ENCODE data around the gene FXYD1.
A peak's percentile ranks its signal among the peaks of the same experiment; 100 is the strongest.

The FXYD1 gene

GRCh38 chr19:35138305-35138892, at the start of gene FXYD1:
TSS of gene FXYD1 (plus strand) at chr19:35138824. CDS start at chr19:35140080, 1,256 bp downstream.
- Mint-ChIP-seq H3K4me1 (peaks cover 29% of the 10 kb centered on the region), H3K27ac (no peak within 1 kb of the TSS), H3K36me3 (peaks cover 1% of the 10 kb centered on the region), H3K27me3 (peaks cover 4% of the 10 kb centered on the region), H3K4me3 (no peak within 1 kb of the TSS), H3K9me3 (no peaks in the 10 kb centered on the region)
- DNase-seq (ENCODE audit: low spot score in 2 of 2): no peak
- ATAC-seq (ENCODE audit: low read depth): no peak

GRCh38 chr19:35089554-35089953, 49.1 kb upstream of the FXYD1 start:
- no peak overlapping the region for H3K27ac Mint-ChIP-seq
- no peaks in the 10 kb centered on the region for H3K9me3 Mint-ChIP-seq
- no peak overlapping the region for H3K4me3 Mint-ChIP-seq
- no peaks in the 10 kb centered on the region for H3K36me3 Mint-ChIP-seq
- no peak for ATAC-seq (ENCODE audit: low read depth)
- H3K4me1 Mint-ChIP-seq: peaks cover 26% of the 10 kb centered on the region
- peaks cover 3% of the 10 kb centered on the region for H3K27me3 Mint-ChIP-seq
- DNase-seq (ENCODE audit: low spot score in 2 of 2): no peak

- H3K27ac Mint-ChIP-seq: no peak overlapping the region
- ATAC-seq (ENCODE audit: low read depth) (no peak), DNase-seq (ENCODE audit: low spot score in 2 of 2) (no peak)
- H3K4me1 Mint-ChIP-seq: peaks cover 23% of the 10 kb centered on the region
- H3K27me3 Mint-ChIP-seq: peaks cover 3% of the 10 kb centered on the region
- no peaks in the 10 kb centered on the region for H3K36me3 Mint-ChIP-seq
- no peak overlapping the region for H3K4me3 Mint-ChIP-seq
- H3K9me3 Mint-ChIP-seq: no peaks in the 10 kb centered on the region
These were observed 48.5 kb upstream of the FXYD1 start for GRCh38 chr19:35090160-35090505.

GRCh38 chr19:35090506-35091214, 48.0 kb upstream of the FXYD1 start:
- peak; percentile 67 for ATAC-seq (ENCODE audit: low read depth)
- peak; percentile 43 to 55 for DNase-seq (ENCODE audit: low spot score in 2 of 2)
- Mint-ChIP-seq H3K27me3 (peaks cover 3% of the 10 kb centered on the region), H3K27ac (no peak overlapping the region), H3K9me3 (no peaks in the 10 kb centered on the region), H3K4me3 (no peak overlapping the region), H3K4me1 (peaks cover 20% of the 10 kb centered on the region), H3K36me3 (no peaks in the 10 kb centered on the region)

- no peak for ATAC-seq (ENCODE audit: low read depth)
- Mint-ChIP-seq H3K27me3 (peaks cover 3% of the 10 kb centered on the region), H3K9me3 (no peaks in the 10 kb centered on the region), H3K27ac (no peak overlapping the region), H3K36me3 (no peaks in the 10 kb centered on the region), H3K4me3 (no peak overlapping the region), H3K4me1 (no peaks in the 10 kb centered on the region)
- no peak for DNase-seq (ENCODE audit: low spot score in 2 of 2)
These were observed 45.2 kb upstream of the FXYD1 start for GRCh38 chr19:35093430-35093829.

GRCh38 chr19:35093941-35094647, 44.5 kb upstream of the FXYD1 start:
- H3K9me3 Mint-ChIP-seq: no peaks in the 10 kb centered on the region
- DNase-seq (ENCODE audit: low spot score in 2 of 2) (no peak), ATAC-seq (ENCODE audit: low read depth) (no peak)
- no peaks in the 10 kb centered on the region for H3K36me3 Mint-ChIP-seq
- H3K27me3 Mint-ChIP-seq: peaks cover 3% of the 10 kb centered on the region
- no peak overlapping the region for H3K27ac Mint-ChIP-seq
- no peak overlapping the region for H3K4me3 Mint-ChIP-seq
- no peaks in the 10 kb centered on the region for H3K4me1 Mint-ChIP-seq

GRCh38 chr19:35094656-35095055, 44.0 kb upstream of the FXYD1 start:
- Mint-ChIP-seq H3K9me3 (no peaks in the 10 kb centered on the region), H3K27ac (no peak overlapping the region), H3K27me3 (peaks cover 3% of the 10 kb centered on the region), H3K36me3 (no peaks in the 10 kb centered on the region), H3K4me3 (no peak overlapping the region), H3K4me1 (no peaks in the 10 kb centered on the region)
- DNase-seq (ENCODE audit: low spot score in 2 of 2) (no peak), ATAC-seq (ENCODE audit: low read depth) (no peak)

GRCh38 chr19:35095667-35096368, 42.8 kb upstream of the FXYD1 start:
- ATAC-seq (ENCODE audit: low read depth): no peak
- H3K9me3 Mint-ChIP-seq: no peaks in the 10 kb centered on the region
- H3K4me1 Mint-ChIP-seq: no peaks in the 10 kb centered on the region
- H3K36me3 Mint-ChIP-seq: no peaks in the 10 kb centered on the region
- H3K27ac Mint-ChIP-seq: no peak overlapping the region
- DNase-seq (ENCODE audit: low spot score in 2 of 2): no peak
- H3K4me3 Mint-ChIP-seq: no peak overlapping the region
- H3K27me3 Mint-ChIP-seq: peaks cover 3% of the 10 kb centered on the region

GRCh38 chr19:35098413-35099049, 40.1 kb upstream of the FXYD1 start:
- no peaks in the 10 kb centered on the region for H3K9me3 Mint-ChIP-seq
- peaks cover 3% of the 10 kb centered on the region for H3K27me3 Mint-ChIP-seq
- ATAC-seq (ENCODE audit: low read depth): no peak
- H3K36me3 Mint-ChIP-seq: no peaks in the 10 kb centered on the region
- no peak for DNase-seq (ENCODE audit: low spot score in 2 of 2)
- no peaks in the 10 kb centered on the region for H3K4me1 Mint-ChIP-seq
- H3K27ac Mint-ChIP-seq: no peak overlapping the region
- no peak overlapping the region for H3K4me3 Mint-ChIP-seq

GRCh38 chr19:35099155-35099896, 39.3 kb upstream of the FXYD1 start:
- H3K27ac Mint-ChIP-seq: no peak overlapping the region
- no peaks in the 10 kb centered on the region for H3K4me1 Mint-ChIP-seq
- no peaks in the 10 kb centered on the region for H3K9me3 Mint-ChIP-seq
- no peaks in the 10 kb centered on the region for H3K36me3 Mint-ChIP-seq
- DNase-seq (ENCODE audit: low spot score in 2 of 2) (no peak), ATAC-seq (ENCODE audit: low read depth) (no peak)
- peaks cover under 1% of the 10 kb centered on the region for H3K27me3 Mint-ChIP-seq
- no peak overlapping the region for H3K4me3 Mint-ChIP-seq

- DNase-seq (ENCODE audit: low spot score in 2 of 2) (no peak), ATAC-seq (ENCODE audit: low read depth) (no peak)
- H3K27me3 Mint-ChIP-seq: no peaks in the 10 kb centered on the region
- no peaks in the 10 kb centered on the region for H3K36me3 Mint-ChIP-seq
- H3K4me1 Mint-ChIP-seq: no peaks in the 10 kb centered on the region
- H3K9me3 Mint-ChIP-seq: no peaks in the 10 kb centered on the region
- H3K4me3 Mint-ChIP-seq: no peak overlapping the region
- no peak overlapping the region for H3K27ac Mint-ChIP-seq
These were observed 38.7 kb upstream of the FXYD1 start for GRCh38 chr19:35099897-35100275.

- H3K9me3 Mint-ChIP-seq: no peaks in the 10 kb centered on the region
- H3K4me3 Mint-ChIP-seq: no peak overlapping the region
- H3K27ac Mint-ChIP-seq: no peak overlapping the region
- no peaks in the 10 kb centered on the region for H3K36me3 Mint-ChIP-seq
- DNase-seq (ENCODE audit: low spot score in 2 of 2) (no peak), ATAC-seq (ENCODE audit: low read depth) (no peak)
- H3K27me3 Mint-ChIP-seq: no peaks in the 10 kb centered on the region
- H3K4me1 Mint-ChIP-seq: no peaks in the 10 kb centered on the region
These were observed 37.8 kb upstream of the FXYD1 start for GRCh38 chr19:35100588-35101533.
